HG03565 (cell line): Measurements from ENCODE around the gene IPMK.
A peak's percentile ranks its signal among the peaks of the same experiment; 100 is the strongest.

Experiments
- ATAC-seq: cut with Tn5 transposase; IDR thresholded peaks from one replicate; pipeline ENCODE4 v1.9.1; 2021; ENCODE audit warnings: mild to moderate bottlenecking, moderate library complexity; ENCODE audit not compliant: unreplicated experiment

IPMK gene

DNA sequence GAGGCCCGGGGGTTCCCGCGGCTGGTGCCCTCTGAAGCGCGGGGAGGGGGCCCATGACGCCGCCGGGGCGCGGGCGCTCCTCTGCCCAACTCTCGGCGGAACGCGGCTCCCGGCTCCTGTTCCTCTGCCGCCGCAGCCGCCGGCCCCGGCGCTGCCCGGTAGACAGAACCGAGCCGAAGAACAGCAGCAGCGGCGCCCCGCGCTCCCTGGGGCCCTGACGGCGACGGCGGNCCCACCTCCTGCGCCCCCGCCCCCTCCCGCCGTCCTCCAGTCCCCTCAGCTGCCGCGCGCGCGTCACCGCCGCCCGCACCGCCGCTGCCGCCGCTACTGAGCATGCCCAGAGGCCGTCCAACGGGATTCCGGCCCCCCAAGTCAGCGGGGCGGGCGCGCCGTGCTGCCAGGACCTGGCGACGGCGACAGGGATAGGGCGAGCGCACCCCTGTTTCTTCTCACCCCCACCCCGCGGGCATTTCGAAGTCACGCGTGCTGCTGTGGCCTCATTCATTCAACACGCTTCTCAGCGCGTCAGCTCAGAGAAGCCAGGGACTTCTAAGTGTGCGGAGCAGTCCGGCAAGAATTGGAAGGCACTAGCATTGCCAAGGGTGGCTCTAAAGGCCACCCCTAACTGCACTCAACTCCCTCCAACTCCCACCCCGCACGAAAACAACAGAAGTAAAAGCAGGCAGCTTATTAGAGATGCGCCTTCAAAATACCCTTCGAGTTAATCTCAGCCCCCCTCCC lies at the start of gene IPMK:
Gene IPMK (minus strand): TSS at position 182 of the 741 bp plus-strand sequence. CDS start 283 bp downstream, outside the sequence.
- peak; percentile 45 for ATAC-seq

DNA sequence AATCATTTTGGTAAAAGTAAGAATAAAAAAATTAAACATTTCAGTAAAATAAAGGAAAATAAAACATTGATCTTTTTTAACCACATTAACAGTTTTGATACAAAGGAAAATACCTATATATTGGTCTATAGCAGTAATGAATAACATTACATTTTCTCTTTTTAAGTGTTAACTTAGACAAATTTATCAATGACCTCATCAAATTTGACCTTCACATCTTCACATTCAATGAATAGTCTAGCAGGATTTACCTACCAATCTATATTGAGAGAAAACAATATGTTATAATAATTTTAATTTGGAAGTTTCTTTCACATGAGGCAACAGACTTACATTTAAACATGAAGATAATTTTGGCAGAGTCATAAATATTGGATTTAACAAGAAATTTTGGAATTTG lies 49.2 kb upstream of the IPMK start:
- ATAC-seq: no peak

DNA sequence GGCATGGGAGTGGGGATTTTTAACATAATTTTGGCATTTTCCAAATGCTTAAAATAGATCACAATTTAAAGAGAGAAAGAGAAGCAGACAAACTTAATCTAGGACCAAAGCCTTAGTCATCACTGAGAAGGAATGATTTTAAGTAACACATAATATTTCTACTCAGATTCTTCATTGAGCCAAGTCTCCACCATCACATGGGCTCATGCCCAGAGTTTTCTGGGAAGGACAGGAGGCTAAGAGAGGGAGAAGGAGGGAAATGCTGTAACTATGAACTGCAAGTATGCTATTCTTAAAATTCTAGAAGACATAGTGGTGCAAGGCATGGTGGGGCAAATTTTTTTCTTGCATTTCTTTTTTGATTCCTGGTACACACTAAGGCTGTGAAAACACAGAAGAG lies 43.3 kb upstream of the IPMK start:
- ATAC-seq: no peak

DNA sequence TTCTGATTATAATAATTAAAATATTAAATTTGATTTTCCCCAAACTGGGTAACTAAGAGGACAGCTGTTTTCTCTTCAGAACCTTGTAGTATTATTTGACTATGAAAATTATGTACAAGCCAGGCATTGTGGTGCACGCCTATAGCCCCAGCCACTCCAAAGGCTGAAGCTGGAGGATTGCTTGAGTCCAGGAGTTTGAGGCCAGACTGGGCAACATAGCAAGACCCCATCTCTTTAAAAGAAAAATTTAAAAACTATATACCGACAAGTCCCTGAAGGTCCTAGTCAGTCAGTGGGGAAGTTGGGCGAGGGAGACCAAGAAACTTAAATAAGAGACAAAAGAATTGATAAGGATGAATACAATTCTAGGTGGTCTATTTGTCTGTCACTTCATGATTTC lies 40.0 kb upstream of the IPMK start:
- no peak for ATAC-seq

- ATAC-seq: no peak
Measured at GRCh38 chr10:58305821-58306220, 38.1 kb upstream of the IPMK start.

GRCh38 chr10:58304099-58304633 lies 36.5 kb upstream of the IPMK start:
- no peak for ATAC-seq

DNA sequence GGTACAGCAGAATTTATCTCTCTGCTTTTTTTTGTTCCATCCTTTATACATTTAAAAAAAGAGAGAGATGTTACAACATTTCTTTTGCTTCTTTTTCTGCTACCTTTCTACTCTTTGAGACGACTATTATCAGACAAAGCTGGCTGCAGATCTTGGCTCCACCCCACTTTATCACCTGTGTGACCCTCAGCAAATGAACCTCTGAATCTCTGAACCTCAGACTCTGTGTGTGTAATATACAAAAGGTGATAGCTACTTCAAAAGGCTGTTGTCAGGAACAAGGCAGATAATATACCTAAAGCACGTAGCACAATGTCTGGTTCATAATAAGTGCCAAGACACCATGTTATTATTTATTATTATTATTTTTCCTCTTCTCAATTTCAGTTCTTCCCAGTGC lies 34.6 kb upstream of the IPMK start:
- ATAC-seq: no peak

DNA sequence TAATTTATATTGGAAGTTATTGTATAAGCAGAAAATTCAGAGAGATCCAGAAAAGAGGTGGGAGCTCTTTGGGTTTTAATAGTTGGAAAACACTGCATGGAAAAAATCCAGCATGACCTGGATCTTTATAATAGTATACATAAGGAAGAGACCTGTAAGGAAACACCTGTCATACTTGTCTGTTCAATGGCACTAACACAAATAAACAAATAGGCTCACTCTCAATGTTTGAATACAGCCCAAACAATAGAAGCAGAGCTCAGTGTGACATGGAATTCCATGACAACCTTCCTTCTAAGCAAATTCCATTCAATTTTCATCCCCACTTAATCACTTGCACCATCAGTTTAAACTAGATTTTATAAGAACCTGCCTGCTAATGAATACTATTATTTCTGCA lies 33.0 kb upstream of the IPMK start:
- ATAC-seq: no peak

- ATAC-seq: peak; percentile 95
Measured at GRCh38 chr10:58299580-58299979, 31.9 kb upstream of the IPMK start.

- no peak for ATAC-seq
Measured at GRCh38 chr10:58293989-58294388, 26.3 kb upstream of the IPMK start.

- peak; percentile 88 for ATAC-seq
Measured at GRCh38 chr10:58291538-58292174, 24.0 kb upstream of the IPMK start.

DNA sequence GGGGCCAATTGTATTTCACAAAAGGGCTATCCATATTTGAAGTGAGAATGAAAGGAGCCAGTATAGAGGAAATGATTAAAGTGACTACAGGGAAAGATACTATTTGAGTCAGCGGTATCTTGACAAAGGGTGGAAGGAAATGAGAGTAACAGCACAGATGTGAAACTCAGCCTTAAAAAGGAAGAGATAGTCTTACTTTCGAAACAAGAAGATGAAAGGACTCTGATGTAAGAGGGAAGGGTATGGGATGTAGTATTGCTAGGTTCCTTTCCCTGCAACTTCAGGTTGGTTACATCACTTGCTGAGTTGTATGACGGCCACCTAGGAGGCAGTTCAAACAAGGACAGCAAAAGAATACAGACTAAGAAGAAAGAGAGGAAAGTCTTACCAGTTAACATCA lies 14.9 kb upstream of the IPMK start:
- peak; percentile 99 for ATAC-seq

DNA sequence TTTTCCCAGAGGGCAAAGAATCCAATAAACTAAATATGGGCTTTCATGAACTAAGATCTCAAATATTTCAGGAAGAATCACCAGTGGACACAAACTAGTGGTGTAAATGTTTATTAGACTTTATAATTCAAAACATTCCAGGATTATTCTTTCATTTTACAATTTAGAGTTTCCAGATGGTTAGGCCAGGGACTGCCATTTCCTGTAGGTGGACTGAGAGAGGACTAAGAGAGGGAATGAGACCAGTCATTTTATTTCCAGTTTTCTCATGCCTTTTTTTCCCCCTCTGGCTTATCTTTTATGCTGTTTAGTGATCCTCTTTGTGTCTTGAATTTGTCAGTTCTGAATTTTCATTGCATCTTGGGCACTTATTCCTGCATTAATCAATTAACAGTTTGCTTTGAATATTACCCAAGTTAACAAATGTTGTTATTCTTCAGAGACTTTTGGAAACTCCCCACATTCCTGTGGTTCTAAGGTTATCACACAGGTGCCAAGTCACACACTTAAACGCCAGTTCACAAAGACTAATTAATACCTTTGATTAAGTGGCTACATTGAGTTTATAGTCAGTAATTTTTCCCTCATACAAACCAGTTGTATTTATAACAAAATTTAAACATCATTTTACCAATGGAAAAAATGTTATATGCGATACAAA lies 13.5 kb upstream of the IPMK start:
- ATAC-seq: no peak

DNA sequence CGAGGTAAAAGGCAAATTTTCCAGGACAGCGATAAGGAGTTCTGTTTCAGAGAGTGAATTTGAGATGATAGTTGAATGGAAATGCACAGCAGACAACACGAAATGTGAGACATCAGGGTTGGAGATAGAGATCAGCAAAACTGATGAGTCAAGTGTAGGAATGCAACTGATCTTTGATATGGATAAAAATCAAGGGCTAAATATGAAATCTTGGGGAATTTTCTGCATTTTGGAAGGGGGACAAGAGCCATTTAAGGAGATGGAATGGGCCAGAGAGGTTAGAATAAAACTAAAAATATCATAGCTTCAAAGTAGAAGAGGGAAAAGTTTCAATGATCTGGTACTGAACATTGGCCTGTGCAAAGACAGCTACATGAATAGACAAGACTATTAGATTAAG lies 12.8 kb upstream of the IPMK start:
- no peak for ATAC-seq

DNA sequence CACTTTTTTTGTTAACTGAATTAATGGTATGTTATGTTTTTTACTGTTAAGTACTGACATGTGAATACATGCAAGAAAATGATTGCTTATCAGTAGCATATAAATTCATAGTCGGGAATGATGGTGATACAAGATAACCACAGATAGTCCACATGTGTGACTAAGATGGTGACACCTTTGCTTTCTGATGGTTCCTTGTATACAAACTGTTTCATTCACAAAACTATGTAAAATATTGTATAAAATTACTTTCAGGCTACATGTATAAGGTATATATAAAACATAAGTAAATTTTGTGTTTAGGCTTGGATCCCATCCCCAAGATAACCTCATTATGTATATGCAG lies 11.2 kb upstream of the IPMK start:
- ATAC-seq: no peak

DNA sequence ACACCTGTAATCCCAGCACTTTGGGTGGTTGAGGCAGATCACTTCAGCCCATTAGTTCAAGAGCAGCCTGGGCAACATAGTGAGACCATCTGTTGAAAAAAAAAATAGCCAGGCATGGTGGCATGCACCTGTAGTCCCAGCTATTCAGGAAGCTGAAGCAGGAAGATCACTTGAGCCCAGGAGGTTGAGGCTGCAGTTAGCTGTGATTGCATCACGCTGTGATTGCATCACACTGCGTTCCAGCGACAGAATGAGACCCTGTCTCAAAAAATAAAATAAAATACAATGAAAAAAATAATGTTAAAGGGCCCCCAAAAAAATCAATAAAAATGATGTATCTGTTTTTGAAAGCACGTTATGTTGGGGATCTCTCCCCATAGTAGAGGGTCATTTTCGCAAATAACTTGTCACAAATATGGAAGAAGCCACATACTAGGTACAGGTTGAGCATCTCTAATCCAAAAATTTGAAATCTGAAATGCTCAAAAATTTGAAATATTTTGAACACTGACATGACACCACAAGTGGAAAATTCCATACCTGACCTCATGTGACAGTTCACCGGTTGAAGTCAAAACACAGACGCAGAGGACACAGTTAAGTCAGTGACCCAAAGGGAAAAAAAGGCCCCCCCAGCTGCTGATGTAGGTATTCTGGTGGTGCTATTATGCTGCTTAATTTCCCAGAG lies 10.7 kb upstream of the IPMK start:
- ATAC-seq: no peak

- no peak for ATAC-seq
Measured at GRCh38 chr10:58275908-58276307, 8.2 kb upstream of the IPMK start.

- ATAC-seq: no peak
Measured at GRCh38 chr10:58275261-58275660, 7.6 kb upstream of the IPMK start.

DNA sequence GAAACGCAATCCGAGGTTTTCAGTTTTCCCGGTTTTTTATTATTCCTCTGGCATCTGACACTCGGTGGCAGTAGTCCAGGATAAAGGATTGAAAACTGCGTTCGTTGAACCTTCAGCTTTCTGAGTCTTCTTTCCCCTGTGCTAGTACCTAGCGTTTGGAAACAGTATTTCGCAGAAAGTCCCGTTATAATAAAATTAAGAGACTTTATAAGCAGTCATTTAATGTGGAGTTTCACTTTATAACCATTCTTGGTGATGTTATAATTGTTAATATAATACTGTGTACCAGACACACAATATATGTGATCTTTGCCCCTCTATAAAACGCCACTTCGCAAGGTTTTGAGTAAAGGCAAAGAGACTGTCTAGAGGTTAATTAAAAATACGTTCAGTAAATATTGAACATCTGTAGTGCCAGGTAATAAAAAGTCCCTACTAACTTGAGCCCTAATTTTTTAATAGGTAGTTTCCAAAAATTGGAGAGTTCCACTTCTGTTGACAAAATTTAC lies 2.1 kb upstream of the IPMK start:
- no peak for ATAC-seq

DNA sequence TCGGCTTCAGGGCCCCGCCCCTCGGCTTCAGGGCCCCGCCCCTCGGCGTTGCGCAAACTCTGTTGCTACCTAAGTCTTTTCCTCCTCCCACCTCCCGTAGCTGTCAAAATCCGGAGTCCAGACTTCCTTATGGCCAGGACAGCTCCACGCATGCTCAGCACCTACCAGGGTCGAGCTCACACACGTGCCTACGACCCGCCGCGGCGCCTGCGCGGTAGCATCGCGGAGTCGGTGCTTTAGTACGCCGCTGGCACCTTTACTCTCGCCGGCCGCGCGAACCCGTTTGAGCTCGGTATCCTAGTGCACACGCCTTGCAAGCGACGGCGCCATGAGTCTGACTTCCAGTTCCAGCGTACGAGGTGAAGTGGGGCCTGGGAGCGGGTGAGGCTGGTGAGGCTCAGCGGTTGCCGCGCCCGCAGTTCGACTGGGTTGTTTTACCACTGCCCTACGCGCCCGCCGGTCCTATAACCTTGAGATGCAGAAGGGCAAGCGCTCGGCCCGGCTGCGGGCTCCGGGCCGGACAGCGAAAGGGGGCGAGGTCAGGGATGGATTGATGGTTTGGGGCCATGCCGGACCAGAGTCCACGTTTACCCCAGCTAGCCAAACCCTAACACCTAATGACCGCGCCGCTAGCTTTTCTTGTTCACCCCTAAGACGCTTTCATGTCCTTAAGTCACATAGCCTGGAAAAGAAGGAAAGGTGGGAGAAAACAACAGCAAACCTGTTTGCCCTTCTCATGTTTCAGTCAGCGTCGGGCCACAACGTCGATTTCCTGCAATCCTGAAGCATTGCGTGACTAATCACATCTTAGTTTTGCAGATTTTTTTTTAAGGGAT lies 1.5 kb upstream of the IPMK start, which contains the start of gene CISD1:
Gene CISD1 (plus strand): TSS at position 217 of the 836 bp plus-strand sequence. CDS start 112 bp downstream, at position 329.
- peak; percentile 67 for ATAC-seq
